ENCODE data around the gene THSD4. TPM values are rescaled to one million over a fixed set of nuclear protein-coding genes. Genes with fewer than 3 reads are reported as not detected.

The THSD4 gene
- total RNA-seq, 2 experiments from 2014 or later = 0.08 TPM; not detected in 1

Other genes starting within 250 kb of the THSD4 start
- under 1 TPM; 0.15 to 0.30 TPM for gene THAP10, start 223.0 kb upstream of the THSD4 start, total RNA-seq
- not detected for gene LRRC49, start 222.6 kb upstream of the THSD4 start, total RNA-seq